ENCODE measurements around the gene ABCD3.

ABCD3 gene

DNA sequence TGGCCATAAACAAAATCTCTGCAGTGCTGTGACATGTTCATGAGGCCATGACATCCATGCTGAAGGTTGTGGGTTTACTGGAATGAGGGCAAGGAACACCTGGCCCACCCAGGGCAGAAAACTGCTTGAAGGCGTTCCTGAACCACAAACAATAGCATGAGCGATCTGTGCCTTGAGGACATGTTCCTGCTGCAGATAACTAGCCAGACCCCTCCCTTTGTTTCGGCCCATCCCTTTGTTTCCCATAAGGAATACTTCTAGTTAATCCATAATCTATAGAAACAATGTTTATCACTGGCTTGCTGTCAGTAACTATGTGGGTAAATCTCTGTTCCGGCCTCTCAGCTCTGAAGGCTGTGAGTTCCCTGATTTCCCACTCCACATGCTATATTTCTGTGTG is 28.9 kb upstream of the ABCD3 start (continued):
- TF ChIP-seq ZNF292 (tag by site-specific recombination; IDR thresholded peaks at IDR 0.05; ENCODE audit: borderline replicate concordance, low read depth) = no peak

DNA sequence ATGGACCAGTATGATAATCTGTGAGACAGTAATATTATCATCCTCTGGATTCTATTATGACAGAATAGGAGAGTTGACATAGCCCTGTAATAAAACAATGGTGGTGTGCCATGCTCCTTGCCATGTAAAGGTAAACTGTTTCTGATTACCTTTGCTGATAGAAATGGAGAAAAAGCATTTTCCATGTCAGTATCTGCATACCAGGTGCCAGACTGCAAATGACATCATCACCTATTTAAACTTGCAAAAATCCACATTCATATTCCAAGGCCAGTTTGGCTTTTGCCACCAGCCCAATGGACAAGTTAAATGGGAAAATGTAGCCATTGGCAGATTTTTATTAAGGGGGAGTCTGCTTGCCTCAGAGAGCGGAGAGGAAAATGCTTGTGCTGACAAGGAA is 23.9 kb upstream of the ABCD3 start:
- Histone ChIP-seq H3K36me3 (ENCODE audit: control insufficient read depth in 2 of 2, insufficient read depth in 1 of 2, low read length in 2 of 2) (no peaks in the 10 kb centered on the region), H3K27ac (ENCODE audit: extremely low read depth, low read depth, low read length) (no peak overlapping the region), H3K4me3 (ENCODE audit: low read depth, low read length) (no peak overlapping the region), H3K9me3 (ENCODE audit: control insufficient read depth, insufficient read depth, low read depth, low read length) (no peaks in the 10 kb centered on the region), H3K4me1 (ENCODE audit: control insufficient read depth, insufficient read depth, low read length) (no peaks in the 10 kb centered on the region; the same call in 1 of the 2 replicates)
- POLR2A ChIA-PET = no interaction called here
- CTCF ChIA-PET = no interaction called here
- TF ChIP-seq, protein P1, sequence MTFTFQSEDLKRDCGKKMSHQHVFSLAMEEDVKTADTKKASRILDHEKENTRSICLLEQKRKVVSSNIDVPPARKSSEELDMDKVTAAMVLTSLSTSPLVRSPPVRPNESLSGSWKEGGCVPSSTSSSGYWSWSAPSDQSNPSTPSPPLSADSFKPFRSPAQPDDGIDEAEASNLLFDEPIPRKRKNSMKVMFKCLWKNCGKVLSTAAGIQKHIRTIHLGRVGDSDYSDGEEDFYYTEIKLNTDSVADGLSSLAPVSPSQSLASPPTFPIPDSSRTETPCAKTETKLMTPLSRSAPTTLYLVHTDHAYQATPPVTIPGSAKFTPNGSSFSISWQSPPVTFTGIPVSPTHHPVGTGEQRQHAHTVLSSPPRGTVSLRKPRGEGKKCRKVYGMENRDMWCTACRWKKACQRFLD (tag by site-specific recombination; IDR thresholded peaks at IDR 0.05) = no peak
- TF ChIP-seq ZFP37 (tag by site-specific recombination; IDR thresholded peaks at IDR 0.05) (no peak), ZNF223 (tag by site-specific recombination; IDR thresholded peaks at IDR 0.05) (no peak), ZNF791 (tag by site-specific recombination; IDR thresholded peaks at IDR 0.05) (no peak), IKZF3 (tag by site-specific recombination; IDR thresholded peaks at IDR 0.05) (no peak), ZNF404 (tag by site-specific recombination; IDR thresholded peaks at IDR 0.05) (no peak), ZNF394 (tag by site-specific recombination; IDR thresholded peaks at IDR 0.05; ENCODE audit: borderline replicate concordance) (no peak), ZNF548 (tag by site-specific recombination; IDR thresholded peaks at IDR 0.05) (no peak), ZNF16 (tag by site-specific recombination; IDR thresholded peaks at IDR 0.05; ENCODE audit: low read depth) (no peak), ZNF626 (tag by site-specific recombination; IDR thresholded peaks at IDR 0.05) (no peak)
- TF ChIP-seq, protein P2, sequence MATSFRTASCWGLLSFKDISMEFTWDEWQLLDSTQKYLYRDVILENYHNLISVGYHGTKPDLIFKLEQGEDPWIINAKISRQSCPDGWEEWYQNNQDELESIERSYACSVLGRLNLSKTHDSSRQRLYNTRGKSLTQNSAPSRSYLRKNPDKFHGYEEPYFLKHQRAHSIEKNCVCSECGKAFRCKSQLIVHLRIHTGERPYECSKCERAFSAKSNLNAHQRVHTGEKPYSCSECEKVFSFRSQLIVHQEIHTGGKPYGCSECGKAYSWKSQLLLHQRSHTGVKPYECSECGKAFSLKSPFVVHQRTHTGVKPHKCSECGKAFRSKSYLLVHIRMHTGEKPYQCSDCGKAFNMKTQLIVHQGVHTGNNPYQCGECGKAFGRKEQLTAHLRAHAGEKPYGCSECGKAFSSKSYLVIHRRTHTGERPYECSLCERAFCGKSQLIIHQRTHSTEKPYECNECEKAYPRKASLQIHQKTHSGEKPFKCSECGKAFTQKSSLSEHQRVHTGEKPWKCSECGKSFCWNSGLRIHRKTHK (tag by site-specific recombination; IDR thresholded peaks at IDR 0.05) = no peak
- TF ChIP-seq, protein P3, sequence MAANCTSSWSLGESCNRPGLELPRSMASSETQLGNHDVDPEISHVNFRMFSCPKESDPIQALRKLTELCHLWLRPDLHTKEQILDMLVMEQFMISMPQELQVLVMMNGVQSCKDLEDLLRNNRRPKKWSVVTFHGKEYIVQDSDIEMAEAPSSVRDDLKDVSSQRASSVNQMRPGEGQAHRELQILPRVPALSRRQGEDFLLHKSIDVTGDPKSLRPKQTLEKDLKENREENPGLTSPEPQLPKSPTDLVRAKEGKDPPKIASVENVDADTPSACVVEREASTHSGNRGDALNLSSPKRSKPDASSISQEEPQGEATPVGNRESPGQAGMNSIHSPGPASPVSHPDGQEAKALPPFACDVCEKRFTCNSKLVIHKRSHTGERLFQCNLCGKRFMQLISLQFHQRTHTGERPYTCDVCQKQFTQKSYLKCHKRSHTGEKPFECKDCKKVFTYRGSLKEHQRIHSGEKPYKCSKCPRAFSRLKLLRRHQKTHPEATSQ (tag by site-specific recombination; IDR thresholded peaks at IDR 0.05) = no peak
- TF ChIP-seq, protein P4, sequence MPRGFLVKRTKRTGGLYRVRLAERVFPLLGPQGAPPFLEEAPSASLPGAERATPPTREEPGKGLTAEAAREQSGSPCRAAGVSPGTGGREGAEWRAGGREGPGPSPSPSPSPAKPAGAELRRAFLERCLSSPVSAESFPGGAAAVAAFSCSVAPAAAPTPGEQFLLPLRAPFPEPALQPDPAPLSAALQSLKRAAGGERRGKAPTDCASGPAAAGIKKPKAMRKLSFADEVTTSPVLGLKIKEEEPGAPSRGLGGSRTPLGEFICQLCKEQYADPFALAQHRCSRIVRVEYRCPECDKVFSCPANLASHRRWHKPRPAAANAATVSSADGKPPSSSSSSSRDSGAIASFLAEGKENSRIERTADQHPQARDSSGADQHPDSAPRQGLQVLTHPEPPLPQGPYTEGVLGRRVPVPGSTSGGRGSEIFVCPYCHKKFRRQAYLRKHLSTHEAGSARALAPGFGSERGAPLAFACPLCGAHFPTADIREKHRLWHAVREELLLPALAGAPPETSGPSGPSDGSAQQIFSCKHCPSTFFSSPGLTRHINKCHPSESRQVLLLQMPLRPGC (tag by site-specific recombination; IDR thresholded peaks at IDR 0.05) = no peak

DNA sequence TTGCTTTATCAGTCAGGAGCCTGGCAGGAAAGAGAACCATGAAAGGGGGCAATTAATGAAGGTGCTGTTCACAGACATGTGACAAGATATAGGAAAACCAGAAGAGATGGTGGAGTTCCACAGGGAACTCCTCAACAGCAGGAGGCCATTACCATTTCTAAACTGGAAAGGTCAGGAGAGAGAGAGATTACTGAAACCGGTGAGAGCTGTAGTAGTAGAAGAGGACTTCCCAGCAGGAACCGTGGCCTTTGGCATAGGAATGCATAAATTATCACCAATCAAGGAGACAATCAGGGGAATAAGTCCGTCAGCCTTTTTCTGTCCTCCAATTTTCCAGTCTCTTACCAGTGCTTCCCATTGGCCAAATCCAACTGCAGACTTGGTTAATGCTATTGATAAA is 23.0 kb upstream of the ABCD3 start:
- Histone ChIP-seq H3K4me3 (ENCODE audit: low read depth, low read length) (no peak overlapping the region), H3K9me3 (ENCODE audit: control insufficient read depth, insufficient read depth, low read depth, low read length) (no peaks in the 10 kb centered on the region), H3K4me1 (ENCODE audit: control insufficient read depth, insufficient read depth, low read length) (no peaks in the 10 kb centered on the region; the same call in 1 of the 2 replicates), H3K27ac (ENCODE audit: extremely low read depth, low read depth, low read length) (no peak overlapping the region), H3K36me3 (ENCODE audit: control insufficient read depth in 2 of 2, insufficient read depth in 1 of 2, low read length in 2 of 2) (no peaks in the 10 kb centered on the region)
- TF ChIP-seq ZIC2 (tag by site-specific recombination; IDR thresholded peaks at IDR 0.05) = peak; percentile 39; the same call in 1 of the 2 replicates
- TF ChIP-seq ZNF311 (tag by site-specific recombination; IDR thresholded peaks at IDR 0.05; ENCODE audit: borderline replicate concordance) = no peak
- no peak for TF ChIP-seq ZNF24 (tag by site-specific recombination; IDR thresholded peaks at IDR 0.05)
- TF ChIP-seq, protein P5, sequence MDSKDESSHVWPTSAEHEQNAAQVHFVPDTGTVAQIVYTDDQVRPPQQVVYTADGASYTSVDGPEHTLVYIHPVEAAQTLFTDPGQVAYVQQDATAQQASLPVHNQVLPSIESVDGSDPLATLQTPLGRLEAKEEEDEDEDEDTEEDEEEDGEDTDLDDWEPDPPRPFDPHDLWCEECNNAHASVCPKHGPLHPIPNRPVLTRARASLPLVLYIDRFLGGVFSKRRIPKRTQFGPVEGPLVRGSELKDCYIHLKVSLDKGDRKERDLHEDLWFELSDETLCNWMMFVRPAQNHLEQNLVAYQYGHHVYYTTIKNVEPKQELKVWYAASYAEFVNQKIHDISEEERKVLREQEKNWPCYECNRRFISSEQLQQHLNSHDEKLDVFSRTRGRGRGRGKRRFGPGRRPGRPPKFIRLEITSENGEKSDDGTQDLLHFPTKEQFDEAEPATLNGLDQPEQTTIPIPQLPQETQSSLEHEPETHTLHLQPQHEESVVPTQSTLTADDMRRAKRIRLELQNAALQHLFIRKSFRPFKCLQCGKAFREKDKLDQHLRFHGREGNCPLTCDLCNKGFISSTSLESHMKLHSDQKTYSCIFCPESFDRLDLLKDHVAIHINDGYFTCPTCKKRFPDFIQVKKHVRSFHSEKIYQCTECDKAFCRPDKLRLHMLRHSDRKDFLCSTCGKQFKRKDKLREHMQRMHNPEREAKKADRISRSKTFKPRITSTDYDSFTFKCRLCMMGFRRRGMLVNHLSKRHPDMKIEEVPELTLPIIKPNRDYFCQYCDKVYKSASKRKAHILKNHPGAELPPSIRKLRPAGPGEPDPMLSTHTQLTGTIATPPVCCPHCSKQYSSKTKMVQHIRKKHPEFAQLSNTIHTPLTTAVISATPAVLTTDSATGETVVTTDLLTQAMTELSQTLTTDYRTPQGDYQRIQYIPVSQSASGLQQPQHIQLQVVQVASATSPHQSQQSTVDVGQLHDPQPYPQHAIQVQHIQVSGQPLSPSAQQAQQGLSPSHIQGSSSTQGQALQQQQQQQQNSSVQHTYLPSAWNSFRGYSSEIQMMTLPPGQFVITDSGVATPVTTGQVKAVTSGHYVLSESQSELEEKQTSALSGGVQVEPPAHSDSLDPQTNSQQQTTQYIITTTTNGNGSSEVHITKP (tag by site-specific recombination; IDR thresholded peaks at IDR 0.05) = no peak
- no peak for TF ChIP-seq ZNF266 (tag by site-specific recombination; IDR thresholded peaks at IDR 0.05; ENCODE audit: low read depth)
- CTCF ChIA-PET = no interaction called here
- POLR2A ChIA-PET = interaction anchor here (1.6 kb wide), 1 partner anchor 23 kb away, joined by 6 read pairs; the partner anchor contains the start of gene ABCD3
